Epidermal melanocyte (primary cell): ENCODE results near the gene ADAMTS2.

Experiments
- DNase-seq: peaks from one replicate; pipeline ENCODE4 v3.0.0; 2011; ENCODE audit warnings: low spot score; ENCODE audit not compliant: insufficient read length

ADAMTS2 gene

DNA sequence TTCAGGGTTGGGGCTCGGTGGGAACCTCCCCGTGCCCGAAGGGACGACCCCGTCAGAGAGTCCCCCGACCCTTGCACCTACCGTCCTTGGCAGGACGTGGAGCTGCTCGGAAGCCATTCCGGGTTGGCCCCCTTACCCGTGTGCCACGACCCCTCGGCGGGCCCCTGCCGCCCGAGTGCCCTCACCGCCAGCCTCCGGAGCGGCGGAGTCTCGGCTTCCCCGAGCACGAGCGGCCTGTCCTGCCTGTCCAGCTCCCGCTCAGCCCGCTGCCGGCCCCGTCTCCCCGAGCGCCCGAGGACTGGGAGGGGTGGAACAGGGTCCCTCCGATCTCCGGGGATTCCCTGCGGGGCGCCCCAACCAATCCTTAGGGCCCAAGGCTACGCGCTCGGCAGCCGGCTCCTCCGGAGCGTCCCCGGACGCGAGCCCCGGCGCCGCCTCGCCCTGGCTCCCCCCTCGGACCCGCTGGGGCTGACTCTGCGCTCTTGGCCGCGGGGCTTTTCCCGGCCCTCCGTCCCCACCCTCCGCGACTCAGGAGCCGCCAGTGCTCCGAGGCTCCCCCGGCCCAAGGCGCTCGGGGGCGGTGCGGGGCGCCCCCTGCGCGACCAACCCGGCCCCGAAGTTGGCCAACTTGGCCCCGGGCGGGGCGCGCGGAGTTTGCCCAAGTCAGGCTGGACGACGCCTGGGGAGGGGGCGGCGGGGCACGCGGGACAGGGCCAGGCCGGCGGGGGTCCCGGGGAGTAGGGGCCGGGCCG, 654 bp downstream of the ADAMTS2 start:
- DNase-seq: no peak

DNA sequence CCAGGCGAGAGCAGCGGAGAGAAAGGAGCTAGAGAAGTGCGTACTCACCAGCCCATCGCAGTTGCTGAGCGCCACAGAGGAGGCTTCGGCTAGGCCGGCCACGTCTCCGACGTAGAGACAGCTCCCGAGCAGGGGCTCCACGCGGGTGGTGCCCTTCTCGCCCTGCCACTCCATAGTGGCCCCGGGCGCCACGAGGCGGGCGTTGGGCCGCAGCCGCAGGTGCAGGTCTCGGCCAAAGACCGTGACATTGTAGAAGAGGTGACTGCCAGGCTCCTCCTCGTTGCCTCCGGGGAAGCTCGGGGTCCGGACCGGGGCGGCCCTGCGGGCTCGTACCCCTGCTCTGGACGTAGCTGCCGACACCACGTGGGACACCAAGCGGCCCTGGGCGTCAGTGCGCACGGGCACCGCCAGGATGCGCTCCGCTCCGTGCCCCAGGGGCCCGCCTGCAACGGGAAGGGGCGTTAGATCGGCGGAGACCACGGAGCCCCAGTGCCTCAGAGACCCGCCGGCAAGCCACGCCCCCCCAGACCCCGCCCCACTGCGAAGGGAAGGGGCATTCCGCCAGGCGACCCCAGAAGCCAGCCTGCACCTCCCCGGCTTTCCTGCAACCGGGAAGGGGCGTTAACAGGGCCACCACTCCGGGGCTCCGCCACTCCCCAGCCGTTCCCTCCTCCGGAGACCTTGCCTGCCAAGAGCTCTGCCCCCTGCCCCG, 1.4 kb downstream of the ADAMTS2 start:
- DNase-seq: no peak

DNA sequence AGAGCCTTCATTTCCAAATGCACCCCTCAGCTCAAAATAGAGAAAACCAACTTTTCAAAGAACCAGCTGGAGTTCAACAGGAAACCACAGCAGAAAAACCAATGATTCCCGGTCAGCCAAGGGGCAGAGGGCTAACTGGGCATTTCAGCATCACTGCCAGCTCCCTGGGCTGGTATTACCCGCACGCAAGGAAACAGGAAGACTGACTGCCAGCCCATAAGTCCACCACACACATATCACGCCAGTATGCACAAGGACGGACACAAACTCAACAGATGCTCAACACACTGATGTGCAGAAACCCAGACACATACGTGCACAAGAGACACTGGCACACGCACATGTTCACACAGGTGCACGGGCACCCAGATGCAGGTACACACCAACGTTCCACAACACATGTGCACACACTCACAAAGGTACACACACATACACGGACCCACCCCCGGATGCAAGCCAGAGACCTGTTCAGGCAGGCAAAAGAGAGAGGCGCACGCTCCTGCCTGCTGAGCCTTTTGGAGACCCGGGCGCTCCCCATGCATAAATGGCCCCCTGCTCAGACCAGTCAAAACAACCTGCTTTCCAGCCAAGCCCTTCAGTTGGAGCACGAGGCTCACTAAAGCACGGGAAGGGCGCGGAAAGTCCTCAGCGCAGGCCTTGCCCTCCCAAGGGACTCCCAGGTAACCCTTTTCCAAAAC, 2.1 kb downstream of the ADAMTS2 start:
- DNase-seq: no peak

DNA sequence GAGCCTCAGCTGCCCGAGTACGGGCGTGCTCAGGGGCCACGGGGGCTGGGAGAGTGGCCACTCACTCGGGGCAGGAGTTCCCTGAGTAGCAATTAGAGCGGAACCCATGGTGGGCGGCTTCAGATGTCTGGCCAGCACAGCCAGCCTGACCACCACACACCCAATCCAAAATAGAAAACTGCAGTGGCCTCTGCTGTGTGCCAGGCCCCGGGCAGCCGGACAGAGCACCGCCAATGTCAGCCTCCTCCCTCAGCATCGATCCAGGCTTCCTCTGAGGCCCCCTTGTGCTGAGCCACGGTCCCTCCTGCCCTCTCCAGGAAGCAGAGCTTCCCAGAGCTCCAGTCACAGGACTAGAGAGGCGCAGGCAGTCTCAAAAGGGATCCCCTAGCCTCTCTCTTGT, 2.7 kb downstream of the ADAMTS2 start:
- peak; percentile 48 for DNase-seq

DNA sequence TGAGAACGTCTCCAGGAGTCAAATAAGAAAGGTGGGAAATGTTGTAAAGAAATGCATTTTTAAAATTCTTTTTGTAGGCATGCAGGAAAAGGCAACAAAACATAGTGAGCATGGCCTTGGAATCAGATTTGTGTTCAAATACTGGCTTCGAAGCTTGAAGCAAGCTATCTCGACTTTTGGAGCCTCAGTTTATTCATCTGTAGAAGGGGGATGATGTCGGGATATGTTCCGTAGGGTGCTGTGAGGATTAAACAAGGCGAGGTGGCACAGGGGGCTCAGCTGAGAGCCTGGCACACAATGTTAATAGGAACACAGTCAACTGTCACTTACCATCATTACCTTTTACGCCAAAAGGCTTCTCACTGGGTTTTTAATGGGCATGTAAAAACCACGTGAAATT, 4.8 kb downstream of the ADAMTS2 start:
- DNase-seq: no peak

DNA sequence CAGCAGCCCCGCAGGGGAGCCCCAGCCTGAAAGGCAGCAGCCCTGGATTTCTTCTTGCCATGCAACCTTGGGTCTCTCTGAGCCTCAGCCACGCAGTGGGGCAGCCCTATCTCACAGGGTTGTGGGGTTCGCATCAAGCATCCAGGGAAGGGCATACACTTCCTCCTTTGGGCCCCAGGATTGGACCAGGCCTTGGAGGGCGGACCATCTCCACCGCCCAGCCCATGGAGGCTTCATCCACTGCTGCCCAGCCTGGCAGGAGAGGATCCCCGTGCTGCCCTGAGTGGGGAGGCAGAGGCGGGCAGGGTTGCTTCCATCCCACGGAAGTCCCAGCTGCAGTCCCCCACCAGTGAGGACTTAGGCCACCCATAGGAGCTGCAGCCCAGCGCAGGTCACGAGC, 5.3 kb downstream of the ADAMTS2 start:
- no peak for DNase-seq

DNA sequence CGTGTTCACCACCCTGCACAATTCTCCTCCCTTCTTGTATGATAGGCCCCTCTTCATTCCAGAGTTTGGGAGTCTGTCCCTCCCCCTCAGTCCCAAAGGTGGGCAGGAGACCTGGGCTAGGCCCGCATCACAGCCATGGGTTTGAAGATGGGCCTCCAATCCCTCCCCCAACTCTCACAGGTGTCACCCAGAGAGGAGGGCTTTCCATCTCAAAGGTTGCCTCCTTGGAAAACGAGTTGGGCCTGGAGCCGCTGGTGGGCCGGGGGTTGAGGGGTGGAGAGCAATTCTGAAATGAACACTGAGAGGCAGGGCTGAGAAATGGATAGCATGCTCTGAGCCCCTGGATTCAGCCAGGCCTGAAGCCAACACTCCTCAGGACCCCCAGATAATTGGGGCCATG, 6.2 kb downstream of the ADAMTS2 start:
- DNase-seq: no peak

DNA sequence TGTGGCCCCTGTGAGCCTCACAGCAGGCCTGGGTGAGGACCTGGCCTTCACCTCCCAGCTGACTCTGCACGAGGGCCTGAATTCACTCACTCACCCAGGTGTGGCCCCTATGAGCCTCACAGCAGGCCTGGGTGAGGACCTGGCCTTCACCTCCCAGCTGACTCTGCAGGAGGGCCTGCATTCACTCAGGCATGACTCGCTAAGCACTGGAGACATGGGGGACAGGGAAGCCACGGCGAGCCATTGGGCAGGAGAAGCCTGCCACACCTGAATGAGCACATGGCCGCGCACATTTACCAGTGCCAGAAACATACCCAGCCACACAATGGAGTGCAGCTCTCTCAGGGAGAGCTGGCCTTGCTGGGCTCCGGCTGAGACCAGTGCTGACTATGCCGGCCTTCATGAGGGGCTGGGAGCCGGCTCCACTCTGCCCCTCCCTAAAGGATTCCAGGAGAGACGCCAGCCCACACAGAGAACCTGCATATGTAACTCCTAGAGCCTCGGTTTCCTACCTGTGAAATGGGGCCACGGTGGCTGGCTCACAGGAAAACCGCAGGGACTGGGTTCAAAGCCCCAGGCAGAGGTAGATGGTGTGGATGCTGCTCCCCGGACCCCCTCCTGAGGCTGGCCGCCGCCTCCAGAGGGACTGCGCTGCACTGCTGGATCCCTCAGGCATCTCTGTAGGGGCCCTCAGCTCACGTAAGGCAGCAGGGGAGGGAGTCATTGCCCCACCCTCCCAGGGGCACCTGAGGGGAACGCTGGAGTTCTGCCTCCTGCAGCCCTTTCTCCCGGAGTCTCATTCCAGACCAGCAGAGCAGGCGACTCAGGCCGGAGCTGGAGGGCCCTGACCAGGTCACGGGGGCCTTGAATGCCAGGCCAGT, 7.2 kb downstream of the ADAMTS2 start:
- DNase-seq: no peak

DNA sequence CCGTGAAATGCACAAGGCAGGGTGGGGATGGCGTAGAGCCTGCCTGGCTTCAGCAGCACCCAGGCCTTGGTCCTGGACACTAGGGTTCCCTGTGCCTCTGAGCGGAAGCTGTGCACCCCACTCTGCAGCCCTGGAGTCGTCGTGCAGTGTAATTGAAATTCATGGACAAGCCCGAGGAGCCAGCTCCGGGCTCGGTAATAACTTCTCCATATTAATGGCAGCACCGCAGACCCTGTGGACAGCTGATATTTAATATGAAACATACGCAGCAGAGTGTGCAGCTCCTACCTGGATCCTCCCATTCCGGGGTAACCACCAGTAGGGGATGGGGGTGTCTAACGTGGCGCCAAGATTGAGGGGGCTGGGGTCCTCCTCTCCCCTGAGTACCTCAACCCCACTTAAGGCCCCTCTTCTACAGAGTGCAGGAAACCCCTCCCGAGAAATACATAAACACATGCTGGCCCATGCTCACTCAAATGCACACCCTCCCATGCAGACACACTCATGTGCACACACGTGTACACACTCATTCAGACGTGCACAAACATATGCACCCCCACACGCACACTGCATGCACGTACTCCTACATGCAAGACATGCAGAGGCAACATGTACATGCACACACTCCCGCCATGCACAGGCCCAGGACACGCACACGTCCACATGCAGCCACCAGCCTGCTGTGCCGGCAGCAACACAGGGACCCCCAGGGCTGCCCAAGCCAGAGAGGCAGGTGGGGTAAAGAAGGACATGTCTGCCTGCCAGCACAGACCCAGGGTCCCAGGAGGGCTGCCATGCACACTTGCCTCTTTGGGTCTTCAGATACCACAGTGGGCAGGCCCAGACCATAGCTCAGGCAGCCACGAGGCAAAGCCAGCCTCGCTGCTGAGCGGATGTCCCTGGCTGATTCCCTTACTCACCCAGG, 8.1 kb downstream of the ADAMTS2 start:
- no peak for DNase-seq

DNA sequence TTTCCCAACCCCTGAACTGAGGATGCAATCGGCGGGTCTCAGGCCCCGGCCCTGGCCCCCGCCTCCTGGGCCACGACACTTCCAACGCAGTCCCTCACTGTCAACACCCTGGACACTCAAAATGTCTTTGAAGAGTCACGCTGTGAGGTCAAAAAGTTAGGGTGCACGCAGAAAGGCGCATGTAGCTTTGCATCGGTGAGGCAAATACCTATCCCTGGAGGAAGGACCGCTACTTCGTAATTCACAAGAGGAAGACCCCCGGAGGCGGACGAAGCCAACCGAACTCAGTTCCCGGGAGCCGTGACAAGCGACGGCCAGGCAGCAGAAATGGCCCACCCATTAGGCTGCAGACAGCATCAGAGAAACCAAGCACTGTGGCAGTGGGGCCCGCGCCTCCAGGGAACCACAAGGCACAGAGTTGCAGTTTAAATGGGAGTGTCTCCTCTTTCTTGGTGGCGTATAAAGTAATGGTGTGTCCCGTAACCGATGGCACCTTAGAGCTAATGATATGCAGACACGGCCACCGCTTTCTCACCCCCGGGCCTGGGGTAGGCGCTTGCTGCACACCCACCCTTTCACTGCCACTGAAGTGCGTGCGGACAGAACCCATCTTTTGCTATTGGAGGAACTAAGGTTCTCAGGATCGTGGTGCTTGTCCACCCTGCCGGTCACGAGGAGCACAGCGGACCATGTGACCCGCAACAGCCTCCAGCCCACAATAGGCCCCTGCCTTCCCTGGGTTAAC, 9.0 kb downstream of the ADAMTS2 start:
- DNase-seq: peak; percentile 51

DNA sequence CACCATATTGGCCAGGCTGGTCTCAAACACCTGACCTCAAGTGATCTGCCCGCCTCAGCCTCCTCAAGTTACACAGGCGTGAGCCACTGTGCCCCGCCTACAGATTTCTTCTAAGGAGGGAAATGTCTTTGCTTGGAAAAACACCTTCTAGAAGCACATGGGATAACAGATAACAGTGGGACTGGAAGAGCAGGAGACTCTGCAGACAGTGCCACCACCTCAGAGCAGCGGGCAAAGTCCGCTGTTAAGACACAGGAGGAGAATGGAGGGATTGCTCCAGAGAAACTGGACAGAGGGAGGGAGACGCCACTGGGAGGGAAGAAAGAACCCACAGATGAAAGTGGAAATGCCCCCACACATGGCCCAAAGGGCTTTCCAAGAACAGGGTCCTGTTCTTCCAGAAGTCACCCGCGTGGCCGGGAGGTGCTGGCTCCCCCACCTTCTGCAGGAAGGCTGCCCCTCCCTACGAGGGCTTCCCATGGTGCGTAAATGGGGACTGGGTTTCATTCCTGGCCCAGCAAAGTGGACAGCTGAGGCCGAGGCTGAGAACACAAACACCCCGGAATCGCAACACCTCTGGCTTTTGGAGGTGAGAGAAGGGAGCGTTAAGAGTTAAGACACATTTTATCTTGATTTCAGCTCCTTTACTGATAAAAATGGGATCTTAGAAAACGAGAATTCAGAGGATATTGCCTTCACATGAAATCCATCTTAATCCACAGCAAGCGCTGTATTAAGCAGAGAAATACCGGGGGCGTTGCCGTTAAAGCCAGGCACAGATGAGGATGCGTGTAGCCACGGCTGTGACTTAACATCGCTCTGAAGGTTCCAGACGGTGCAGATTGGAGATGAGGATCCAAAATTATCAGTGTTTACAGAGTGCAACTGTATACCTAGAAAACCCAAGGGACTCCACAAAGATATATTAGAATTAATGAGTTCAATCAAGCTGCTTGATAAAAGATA, 11.2 kb downstream of the ADAMTS2 start:
- no peak for DNase-seq

DNA sequence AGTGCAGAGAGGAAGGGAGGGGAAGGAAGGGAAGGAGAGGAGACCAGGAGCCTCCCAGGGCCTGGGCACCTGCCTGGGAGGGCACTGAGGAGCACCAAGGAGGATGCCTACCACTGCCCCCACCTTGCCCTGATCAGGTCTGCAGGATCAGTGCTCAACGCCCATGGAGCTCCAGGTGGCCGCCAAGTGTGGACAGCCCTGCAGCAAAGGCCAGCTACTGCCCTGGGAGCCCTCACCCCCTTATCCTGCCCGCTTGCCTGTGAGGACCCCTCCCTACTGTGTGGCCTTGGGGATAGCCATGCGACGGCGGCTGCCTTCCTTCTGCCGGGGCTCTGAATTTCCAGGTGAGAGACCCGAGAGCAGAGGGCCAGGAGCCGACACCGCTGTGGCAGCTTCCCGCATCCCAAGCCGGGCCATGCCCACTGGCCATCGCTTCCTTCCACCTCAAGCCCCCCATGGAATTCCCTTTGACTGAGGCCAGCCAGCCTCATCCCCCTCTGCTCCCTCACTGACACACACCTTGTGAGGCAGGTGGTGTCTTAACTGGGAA, 12.4 kb downstream of the ADAMTS2 start:
- no peak for DNase-seq

DNA sequence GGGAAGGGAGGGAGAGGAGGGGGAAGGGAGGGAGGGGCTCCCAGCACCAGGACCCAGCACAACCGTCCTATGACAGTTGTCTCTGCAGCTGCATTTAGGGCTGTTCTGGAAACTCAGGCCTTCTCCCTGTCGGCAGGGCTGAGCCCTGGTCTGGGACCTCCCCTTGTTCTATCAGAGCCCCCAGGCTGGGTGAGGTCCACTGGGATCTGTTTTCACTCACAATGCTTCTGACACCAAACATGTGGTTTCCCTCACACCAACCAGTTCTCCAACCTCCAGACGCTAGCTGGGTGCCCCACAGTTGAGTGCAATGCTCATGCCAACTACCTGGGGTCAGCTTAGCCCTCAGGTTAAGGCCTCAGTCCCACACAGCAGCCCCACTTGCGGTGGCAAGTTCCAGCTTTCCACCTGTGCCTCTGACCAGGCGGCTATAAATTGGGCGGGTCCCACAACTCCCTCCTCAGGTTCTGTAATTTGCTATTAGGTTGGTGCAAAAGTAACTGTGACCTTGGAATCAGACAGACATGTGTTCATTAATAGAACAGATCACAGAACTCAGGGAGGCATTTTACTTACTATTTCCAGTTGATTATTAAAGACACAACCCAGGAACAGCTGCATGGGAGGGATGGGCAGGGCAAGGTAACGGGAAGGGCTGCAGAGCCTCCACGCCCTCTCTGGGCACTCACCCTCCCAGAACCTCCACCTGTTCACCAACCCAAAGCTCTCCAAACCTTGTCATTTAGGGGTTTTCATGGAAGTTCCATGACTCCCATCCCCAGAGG, 13.5 kb downstream of the ADAMTS2 start:
- DNase-seq: no peak

DNA sequence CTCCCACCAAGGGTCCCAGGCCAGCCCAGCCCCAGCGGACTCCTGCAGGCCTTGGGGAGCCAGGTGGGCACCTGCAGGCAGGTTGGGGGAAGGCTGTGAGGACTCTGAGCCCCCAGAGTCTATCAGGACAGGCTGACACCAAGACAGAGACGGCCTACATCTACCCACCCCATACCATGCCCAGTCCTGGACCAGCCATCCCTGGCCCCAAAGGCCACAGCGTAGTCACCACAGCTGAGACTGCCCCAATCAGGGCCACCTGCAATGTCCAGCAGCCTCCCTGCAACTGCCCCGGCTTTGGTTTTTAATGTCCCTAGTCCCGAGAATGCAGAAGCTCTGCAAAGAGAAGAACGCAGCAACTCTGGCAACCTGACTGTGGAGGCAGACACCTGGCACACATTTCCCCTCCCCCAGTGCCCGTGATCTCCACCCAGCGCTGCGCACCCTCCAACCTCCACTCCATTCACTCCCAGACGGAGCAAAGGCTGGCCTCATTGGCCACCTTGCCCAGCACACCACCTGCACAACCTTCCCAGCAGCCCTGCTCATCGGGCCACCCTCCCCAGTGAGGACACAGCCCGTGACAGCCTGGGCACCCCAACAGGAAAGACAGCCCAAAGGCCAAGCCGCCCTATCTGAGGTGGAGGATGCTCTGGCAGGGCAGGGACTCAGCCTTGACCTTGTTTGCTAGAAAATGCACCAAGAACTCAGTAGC, 14.9 kb downstream of the ADAMTS2 start:
- no peak for DNase-seq

DNA sequence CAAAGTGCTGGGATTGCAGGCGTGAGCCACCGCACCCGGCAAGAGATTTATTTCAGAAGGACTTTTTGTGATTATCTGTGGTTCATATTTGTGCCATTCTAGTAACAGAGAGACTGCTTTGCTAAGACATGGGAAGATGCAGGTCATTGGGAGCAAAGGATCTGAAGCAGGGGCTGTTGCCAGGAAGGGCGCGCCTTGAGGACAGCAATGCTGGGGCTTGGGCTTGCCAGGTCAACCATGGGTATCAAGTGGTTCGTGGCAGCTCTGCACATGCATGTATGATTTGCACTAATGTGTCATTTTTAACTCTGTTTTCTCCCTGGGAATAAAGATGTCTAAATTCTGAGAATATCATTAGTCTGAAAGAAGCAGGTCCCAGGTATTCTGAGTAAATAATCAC, 17.0 kb downstream of the ADAMTS2 start:
- DNase-seq: no peak

DNA sequence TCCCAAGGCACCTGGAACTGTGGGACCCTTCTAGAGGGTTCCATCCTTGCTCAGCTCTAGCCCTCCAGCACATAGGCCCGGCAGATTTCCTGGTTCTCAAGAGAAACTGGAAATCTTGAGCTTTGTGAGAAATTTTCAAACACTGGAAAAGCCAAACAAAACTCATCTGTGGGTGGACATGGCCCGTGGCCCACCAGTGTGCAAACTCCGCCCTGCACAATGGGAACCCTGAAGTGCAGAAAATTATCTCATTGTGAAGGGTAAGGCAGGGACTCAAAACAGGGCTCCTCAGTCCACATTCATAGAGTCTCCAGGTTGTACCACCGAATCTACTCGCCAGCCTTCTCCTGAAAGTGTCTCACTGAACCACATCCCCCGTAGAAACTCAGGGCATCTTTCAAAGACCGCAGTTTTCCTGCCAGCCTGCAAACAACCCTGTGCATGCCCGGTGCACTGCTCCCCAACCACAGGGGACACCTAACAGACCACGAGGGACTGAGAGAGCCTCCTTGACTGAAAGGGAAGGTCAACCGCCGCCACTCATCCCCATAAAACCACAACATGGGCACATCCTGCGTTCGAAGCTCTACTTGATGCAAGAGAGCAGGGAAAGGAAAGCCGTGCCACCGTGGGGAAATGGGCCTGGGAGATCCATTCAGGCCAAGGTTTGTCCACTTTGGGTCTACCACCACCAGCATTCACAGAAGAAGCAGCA, 18.1 kb downstream of the ADAMTS2 start:
- DNase-seq: no peak
